NCI-H128 (cell line): ENCODE measurements around the gene CDCP2.
"Not testable (repeated sequence)": the region's sequence is repeated elsewhere in the genome, so short reads cannot be mapped to it uniquely, and the experiment has no call there.

Source experiments
- DNase-seq: peaks from one replicate; lab custom pipeline; 2025; ENCODE audit not compliant: unreplicated experiment; lab: John Stamatoyannopoulos, UW

The CDCP2 gene

GRCh38 chr1:54168206-54168965, 15.6 kb upstream of the CDCP2 start:
- DNase-seq = no peak

DNA sequence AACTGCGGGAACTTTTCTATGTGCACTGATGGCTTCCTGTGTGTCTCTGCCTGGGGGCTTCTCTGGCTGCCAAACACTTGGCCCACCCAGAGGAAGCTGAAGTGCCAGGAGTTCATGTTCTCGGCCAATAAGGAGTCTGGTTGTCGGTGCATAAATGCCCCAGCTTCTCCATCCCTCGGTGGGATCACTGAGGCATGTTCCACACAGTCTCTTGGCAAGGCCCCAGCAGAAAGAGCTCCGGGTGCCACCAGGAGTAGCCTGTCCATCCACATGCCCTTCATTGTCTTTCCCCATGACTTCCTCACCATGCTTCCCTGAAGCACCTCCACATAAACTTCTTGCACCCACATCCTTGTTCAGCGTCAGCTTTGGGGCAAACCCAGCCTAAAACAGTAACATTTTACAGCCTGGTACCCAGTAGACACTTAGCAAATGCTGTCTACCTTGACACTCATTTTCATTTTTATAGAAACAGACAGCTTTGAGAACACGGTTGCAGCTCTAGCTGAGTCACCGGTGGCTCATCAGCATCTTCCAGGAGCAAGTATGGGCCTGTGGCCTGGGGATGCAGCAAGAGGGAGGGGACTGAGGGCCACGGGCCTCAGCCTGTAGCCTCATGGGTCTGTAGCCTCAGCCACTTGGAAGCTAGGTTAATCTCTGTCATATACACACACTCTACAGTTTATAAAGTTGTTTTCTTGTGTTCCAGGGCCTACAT, 14.8 kb upstream of the CDCP2 start:
- DNase-seq = no peak

DNA sequence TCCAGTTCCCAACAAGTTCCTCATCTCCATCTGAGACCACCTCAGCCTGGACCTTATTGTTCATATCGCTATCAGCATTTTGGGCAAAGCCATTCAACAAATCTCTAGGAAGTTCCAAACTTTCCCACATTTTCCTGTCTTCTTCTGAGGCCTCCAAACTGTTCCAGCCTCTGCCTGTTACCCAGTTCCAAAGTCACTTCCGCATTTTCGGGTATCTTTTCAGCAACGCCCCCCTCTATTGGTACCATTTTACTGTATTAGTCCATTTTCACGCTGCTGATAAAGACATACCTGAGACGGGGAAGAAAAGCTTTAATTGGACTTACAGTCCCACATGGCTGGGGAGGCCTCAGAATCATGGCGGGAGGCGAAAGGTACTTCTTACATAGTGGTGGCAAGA, 13.6 kb upstream of the CDCP2 start:
- not testable (repeated sequence) for DNase-seq

DNA sequence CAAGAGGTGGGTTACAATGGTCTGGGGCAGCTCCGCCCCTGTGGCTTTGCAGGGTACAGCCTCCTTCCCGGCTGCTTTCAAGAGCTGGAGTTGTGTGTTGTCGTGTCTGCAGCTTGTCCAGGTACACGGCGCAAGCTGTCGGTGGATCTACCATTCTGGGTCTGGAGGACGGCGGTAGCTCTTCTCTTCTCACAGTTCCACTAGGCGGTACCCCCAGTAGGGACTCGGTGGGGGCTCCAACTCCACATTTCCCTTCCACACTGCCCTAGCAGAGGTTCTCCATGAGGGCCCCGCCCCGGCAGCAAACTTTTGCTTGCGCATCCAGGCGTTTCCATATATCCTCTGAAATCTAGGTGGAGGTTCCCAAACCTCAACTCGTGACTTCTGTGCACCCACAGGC, 12.3 kb upstream of the CDCP2 start:
- DNase-seq = no peak

DNA sequence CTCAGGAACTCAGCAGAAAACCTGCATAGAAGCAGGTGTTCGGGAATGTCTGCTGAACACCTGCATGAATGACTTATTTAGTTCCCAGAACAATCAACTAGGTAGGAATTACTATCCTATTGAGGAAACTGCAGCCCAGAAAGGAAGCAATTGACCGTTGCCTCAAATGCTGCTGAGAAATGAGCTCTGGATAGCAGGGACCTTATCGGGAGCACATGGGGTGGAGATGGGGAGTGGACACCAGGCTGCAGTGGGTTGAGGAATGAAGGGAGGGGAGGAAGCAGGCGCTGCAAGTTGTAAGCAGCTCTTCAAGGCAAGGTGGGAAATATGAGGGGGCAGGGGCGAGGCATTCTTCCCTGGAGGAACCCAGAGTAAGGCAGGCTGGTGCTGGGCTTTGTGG, 10.8 kb upstream of the CDCP2 start:
- no peak for DNase-seq

GRCh38 chr1:54163051-54163450, 10.3 kb upstream of the CDCP2 start:
- DNase-seq = no peak

GRCh38 chr1:54161495-54162168, 8.8 kb upstream of the CDCP2 start:
- DNase-seq = no peak

- DNase-seq = no peak
These were observed 7.6 kb upstream of the CDCP2 start for GRCh38 chr1:54160351-54160750.

DNA sequence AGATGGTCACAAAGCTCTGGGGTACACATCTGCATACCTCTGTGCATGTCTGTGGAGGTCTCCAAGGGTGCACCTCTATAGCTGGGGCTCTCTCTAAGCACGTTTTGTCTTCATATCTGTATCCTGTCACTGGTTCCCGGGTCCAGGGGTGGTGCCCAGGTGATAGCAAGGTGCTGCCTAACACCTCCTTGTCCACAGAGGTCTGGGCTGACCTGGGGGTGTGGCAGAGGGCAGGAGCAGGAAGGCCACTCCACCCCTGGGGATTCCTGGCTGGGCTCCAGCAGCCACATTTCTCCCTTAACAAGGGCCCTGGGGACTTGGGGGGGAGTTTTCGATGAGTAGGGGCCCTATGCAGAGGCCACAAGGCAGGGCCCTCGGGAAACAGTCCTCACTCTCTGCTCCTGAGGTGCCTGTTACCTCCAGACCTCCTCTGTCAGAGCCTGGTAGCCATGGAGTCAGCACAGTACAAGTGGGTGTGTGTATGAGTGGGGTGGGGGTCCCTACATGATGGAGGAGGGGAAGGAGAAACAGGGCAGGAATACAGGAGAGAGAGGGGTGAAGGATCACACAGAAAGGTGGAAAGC, 7.0 kb upstream of the CDCP2 start:
- DNase-seq = no peak

DNA sequence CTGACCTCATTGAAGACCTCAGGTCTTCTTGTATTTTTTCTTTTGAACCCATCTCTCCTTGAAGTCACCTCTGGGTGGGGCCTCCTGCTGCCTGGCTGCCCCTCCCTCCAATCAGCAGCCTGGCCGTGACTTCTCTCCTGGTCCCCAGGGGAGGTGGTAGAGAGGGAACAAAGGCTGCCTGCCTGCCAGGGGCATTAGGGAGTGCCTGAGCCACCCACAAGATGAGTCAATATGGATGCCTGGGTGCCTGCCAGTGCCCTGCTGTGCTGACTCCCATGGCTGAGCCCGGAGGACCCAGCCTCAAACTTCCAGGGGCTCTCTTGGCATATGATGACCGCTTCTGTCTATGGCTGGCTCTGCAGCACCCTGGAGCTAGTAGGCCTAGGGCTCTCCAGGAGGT, 5.3 kb upstream of the CDCP2 start:
- DNase-seq = no peak

DNA sequence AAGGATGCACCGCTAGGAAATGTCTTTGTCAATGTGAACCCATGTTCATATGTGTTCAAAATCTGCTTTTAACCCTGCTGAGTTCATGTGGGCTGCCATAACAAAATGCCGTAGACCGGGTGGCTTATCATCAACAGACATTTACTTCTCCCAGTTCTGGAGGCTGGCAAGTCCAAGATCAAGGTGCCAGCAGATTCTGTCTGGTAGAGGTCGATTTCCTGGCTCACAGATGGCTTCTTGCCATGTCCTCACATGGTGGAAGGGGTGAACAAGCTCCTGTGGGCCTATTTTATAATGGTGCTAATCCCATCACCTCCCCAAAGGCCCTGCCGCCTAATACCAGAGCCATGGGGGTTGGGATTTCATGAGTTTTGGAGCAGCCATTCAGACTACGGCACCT, 4.6 kb upstream of the CDCP2 start:
- no peak for DNase-seq

GRCh38 chr1:54156986-54157385, 4.2 kb upstream of the CDCP2 start:
- DNase-seq = no peak

- no peak for DNase-seq
These were observed 3.4 kb upstream of the CDCP2 start for GRCh38 chr1:54156201-54156600.

- DNase-seq = no peak
These were observed 987 bp upstream of the CDCP2 start for GRCh38 chr1:54153535-54154439.

GRCh38 chr1:54151013-54151412, 1.8 kb downstream of the CDCP2 start:
- no peak for DNase-seq

- no peak for DNase-seq
These were observed 3.1 kb downstream of the CDCP2 start for GRCh38 chr1:54149734-54150133.

DNA sequence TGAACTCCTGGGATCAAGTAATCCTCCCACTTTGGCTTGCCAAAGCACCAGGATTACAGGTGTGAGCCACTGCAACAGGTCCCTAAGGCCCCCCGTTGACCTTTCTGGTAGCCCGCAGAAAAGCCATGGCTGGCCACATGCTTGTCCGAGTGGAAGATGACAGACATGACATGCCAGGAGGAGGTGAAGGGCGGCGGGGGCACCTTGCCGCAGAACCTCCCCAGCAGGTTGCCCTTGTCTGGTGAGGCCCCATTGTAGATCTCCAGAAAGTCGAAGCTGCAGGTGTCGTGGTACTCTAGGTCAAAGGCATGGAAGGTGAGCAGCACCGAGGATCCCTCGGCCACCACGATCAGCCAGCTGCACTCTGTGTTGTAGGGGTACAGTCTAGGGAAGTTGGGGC, 8.4 kb downstream of the CDCP2 start:
- no peak for DNase-seq

DNA sequence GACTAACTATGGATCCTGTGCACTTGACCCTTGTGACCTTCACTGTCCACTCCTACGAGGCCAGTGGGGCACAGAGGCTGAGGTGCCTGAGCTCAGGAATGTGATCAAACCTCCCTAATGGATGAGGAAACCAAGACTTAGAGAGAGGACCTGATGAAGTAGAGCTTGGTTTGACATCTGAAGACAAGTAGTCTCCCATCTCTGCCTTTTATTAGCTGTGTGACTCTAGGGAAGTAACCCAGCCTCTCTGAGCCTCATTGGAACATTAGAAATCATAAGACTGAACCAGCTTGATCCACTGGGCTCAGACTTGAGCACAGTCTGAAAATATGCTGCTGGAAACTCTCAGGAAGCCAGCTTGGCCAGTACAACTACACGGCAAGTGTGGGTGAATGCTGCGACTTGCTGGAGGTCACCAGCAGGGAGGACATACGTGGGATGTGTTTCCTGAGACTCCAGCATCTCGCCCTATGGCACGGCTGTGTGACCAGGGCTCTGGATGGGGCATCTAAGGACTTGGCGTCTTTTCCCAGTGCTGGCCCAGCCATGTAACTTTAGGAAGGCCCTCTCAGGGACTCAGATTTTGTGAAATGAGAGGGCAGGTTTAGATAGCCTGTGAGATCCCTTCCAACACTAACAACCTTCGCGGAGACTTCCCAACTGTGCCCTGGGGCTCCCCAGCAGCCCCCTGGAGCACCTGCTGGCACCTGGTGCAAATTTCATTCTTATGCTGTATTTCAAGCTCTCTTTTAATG, 10.5 kb downstream of the CDCP2 start:
- DNase-seq = no peak

DNA sequence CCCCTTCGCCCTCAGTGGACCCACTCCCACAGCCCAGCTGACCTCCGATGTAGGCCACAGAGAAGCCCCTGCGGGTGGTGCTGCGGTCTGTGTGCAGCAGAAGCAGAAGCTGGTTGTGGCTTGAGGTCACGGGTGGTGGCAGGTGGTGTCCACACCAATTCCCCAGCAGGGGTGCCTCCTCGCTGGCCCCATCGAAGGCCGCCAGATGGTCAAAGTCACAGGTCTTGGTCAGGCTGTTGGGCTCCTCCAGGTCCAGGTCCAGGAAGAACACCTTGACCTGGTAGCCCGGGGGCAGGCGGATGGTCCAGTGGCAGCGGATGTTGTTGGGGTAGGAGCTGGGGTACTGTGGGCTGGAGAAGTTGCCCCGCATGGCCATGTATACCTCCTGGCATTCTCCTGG, 13.1 kb downstream of the CDCP2 start:
- no peak for DNase-seq

- no peak for DNase-seq
These were observed 13.8 kb downstream of the CDCP2 start for GRCh38 chr1:54138994-54139393.
